Measurements from ENCODE around the gene C11orf86. TPM values are rescaled to one million over a fixed set of nuclear protein-coding genes. Genes with fewer than 3 reads are reported as not detected.
A peak's percentile ranks its signal among the peaks of the same experiment; 100 is the strongest.

The C11orf86 gene
- total RNA-seq, 1 experiment from 2014 or later, result not detected

DNA sequence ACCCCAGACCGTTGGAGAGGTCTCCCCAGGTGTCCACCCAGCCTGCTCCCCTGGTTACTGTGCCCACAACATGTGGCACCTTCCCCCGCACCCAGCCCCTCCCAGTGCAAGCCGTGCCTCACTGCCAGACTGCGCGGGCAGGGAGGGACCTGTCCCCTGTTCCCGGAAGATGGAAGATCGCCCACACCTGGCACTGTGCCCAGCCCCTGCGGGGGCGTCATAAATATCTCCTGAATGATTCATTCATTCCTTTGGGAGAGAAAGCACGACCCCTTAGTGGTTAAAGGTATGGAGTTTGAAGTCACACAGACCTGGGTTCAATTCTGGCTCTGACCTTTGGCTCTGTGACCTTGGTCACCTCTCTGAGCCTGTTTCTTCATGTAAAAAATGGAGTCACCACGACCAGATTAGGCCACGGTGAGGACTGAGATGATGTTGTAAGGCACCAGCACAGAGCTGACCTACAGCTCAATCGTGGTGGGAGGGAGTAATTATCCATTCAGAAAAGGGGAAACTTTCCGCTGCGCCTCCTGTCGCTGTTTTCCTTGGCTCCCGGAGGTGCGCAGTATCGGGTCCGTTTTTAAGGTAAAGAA is 47.3 kb downstream of the C11orf86 start:
- H3K27ac ChIP-seq, result no peak overlapping the region

DNA sequence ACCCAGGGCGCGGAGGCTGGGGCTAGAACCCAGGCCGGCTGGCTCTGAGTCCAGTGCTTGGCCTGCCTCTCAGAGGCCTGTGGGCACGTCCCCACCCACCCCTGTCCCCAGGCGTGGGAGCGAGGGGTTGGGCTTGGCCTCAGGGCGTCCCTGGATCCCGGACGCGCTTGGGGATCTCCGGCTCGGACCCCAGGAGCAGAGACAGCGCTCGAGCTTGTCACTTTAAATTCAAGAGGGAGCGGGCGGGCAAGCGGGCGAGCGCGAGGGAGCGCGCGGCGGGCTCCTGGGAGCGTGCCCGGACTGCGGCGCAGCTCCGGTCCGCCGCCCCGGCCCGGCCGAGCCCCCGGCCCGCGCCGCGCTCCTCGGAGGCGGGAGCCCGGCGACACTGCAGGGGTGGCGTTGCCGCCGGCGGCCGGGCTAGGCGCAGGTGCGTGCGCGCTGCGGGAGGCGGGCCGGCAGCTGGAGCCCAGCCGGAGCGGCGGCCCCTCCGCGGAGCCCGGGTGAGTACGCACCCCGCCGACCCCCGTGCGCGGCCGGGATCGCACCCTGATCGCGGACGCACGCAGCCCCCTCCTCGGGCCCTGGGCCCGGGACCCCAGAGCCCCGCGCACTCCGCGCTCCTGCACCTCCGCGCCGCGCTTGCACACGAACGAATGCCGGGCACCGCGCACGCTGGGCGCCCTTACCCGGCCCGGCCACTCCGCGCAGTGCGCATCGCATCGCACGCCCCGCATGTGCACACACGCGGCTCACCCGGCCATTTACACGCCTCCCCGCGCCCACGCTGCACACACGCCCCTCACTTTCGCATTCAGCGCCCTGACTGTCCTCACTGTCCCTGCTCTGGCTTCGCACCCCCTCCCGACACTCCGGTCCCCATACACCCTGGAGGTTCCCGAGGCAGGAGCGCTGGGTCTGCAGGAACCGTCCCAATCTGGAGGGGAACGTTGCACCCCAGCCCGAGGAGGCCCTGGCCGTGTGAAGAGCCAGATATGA is 48.2 kb downstream of the C11orf86 start, which contains the start of gene SYT12:
TSS of gene SYT12 (plus strand) at position 174 of the 996 bp plus-strand sequence. CDS start 7,011 bp downstream, outside the sequence.
- H3K36me3 ChIP-seq, result no peaks in the 10 kb centered on the region
- no peaks in the 10 kb centered on the region for H3K9me3 ChIP-seq (replicated peaks)
- H3K4me1 ChIP-seq, result peaks cover 5% of the 10 kb centered on the region; the same call in 1 of the 2 replicates
- H3K27ac ChIP-seq, result no peak within 1 kb of the TSS
- H3K27me3 ChIP-seq, result no peaks in the 10 kb centered on the region
- no peak within 1 kb of the TSS for H3K4me3 ChIP-seq
- DNase-seq, result no peak

More for the DNA sequence above, 47.3 kb downstream of the C11orf86 start:
- DNase-seq, result peak; percentile 40 to 49
- H3K4me1 ChIP-seq, result peaks cover 5% of the 10 kb centered on the region; the same call in 1 of the 2 replicates
- H3K9me3 ChIP-seq (replicated peaks), result no peaks in the 10 kb centered on the region
- no peaks in the 10 kb centered on the region for H3K36me3 ChIP-seq
- no peaks in the 10 kb centered on the region for H3K27me3 ChIP-seq
- H3K4me3 ChIP-seq, result no peak overlapping the region

DNA sequence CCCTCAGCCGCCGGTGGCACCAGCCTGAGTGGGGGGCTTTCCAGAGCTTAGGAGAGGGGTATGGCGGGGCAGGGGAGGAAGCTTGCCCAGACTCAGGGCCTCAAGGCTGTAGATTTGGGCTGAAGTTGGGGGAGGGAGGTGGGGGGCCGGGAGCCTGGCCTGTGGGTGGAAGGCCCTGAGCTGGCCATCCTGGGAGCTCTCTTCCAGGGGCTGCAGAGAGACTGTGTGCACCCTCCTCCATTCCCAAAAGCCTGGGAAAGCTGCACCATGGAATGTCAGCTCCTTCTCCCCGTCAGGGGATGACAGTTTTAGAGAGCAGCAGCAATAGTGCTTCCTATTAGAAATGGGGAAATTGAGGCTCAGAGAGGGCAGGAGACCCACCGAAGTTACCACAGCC is 48.9 kb downstream of the C11orf86 start:
- Histone ChIP-seq H3K9me3 (replicated peaks) (no peaks in the 10 kb centered on the region), H3K27ac (no peak overlapping the region), H3K4me1 (peaks cover 5% of the 10 kb centered on the region; the same call in 1 of the 2 replicates), H3K36me3 (no peaks in the 10 kb centered on the region), H3K27me3 (0 out of 2 replicates have a peak, but pooled peaks cover 2% of the 10 kb centered on the region), H3K4me3 (no peak overlapping the region)
- DNase-seq, result no peak

DNA sequence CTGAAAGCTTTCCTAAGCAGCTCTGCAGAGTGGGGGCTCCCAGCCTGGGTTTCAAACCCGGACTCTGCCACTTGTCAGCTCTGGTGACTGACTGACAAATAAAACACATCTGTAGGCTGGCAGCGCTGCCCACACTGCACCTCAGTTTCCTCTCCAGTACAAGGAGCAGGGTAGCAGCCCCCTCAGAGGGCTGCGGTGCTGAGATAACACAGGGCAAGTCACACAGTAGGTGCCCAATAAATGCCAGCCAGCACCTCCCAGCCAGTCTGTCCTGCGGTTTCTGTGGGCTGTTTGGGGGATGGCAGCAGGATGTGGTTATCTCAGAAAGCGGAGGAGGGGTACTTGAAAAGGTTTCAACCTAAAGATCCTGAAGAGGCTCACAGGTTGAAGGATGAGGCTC is 49.3 kb downstream of the C11orf86 start:
- Histone ChIP-seq H3K4me3 (no peak overlapping the region), H3K4me1 (peaks cover 5% of the 10 kb centered on the region; the same call in 1 of the 2 replicates), H3K27ac (no peak overlapping the region), H3K9me3 (replicated peaks) (no peaks in the 10 kb centered on the region), H3K36me3 (no peaks in the 10 kb centered on the region), H3K27me3 (0 out of 2 replicates have a peak, but pooled peaks cover 5% of the 10 kb centered on the region)
- DNase-seq, result no peak

DNA sequence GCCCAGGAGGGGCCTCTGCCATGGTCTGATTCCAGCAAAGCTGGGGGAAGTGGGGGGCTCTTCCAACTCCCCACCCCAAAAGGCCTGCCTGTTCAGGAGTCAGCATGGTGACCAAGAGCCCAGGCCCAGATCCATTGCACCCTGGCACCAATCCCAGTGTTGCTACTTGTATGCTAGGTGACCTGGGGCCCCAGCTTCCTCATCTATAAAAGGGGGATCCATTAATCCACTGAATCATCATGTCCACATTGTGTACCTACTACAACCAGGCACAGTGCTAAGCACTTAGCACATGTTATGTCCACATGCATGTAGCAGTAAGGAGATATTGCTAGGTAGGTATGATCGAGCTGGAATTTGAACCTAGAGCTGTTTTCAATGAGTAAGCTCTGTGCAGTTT is 49.9 kb downstream of the C11orf86 start:
- Histone ChIP-seq H3K27me3 (peaks cover 5% of the 10 kb centered on the region; the same call in 1 of the 2 replicates), H3K4me3 (no peak overlapping the region), H3K27ac (no peak overlapping the region), H3K36me3 (no peaks in the 10 kb centered on the region), H3K9me3 (replicated peaks) (no peaks in the 10 kb centered on the region), H3K4me1 (peaks cover 5% of the 10 kb centered on the region; the same call in 1 of the 2 replicates)
- DNase-seq, result no peak

DNA sequence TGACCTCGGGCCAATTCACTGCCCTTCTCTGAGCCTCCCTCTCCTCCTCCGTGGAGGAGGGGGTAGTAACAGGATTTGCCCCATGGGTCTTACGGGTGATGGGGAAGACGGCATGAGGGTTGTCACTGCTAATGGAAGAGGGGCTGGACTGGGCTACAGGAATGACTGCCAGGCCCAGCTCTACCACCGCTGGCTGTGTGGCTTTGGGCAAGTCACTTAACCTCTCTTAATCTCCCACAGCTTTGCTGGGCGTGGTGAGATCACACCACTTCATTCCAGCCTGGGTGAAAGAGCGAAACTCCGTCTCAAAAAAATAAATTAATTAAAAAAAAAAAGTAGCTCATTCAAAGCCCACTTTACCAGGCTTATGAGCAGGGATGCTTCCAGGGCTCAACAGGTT is 50.6 kb downstream of the C11orf86 start:
- Histone ChIP-seq H3K9me3 (replicated peaks) (no peaks in the 10 kb centered on the region), H3K4me1 (peaks cover 5% of the 10 kb centered on the region; the same call in 1 of the 2 replicates), H3K27ac (no peak overlapping the region), H3K27me3 (peaks cover 9% of the 10 kb centered on the region; the same call in 1 of the 2 replicates), H3K4me3 (no peak overlapping the region), H3K36me3 (no peaks in the 10 kb centered on the region)
- no peak for DNase-seq

Other genes with a start within 250 kb of the C11orf86 start
- 4.8 and 8.5 TPM in 2 replicates for gene SPTBN2, start 246.1 kb upstream of the C11orf86 start, total RNA-seq (2014; rRNA removed; shearing (Covaris generic))
- 20.3 and 20.6 TPM in 2 replicates for gene RCE1, start 131.9 kb upstream of the C11orf86 start, total RNA-seq (2014; rRNA removed; shearing (Covaris generic))
- 15.6 and 15.9 TPM in 2 replicates for gene LRFN4, start 118.2 kb upstream of the C11orf86 start, total RNA-seq (2014; rRNA removed; shearing (Covaris generic))
- 19.9 and 22.9 TPM in 2 replicates for gene PC, start 16.9 kb upstream of the C11orf86 start, total RNA-seq (2014; rRNA removed; shearing (Covaris generic))
- gene SYT12, start 47.8 kb downstream of the C11orf86 start, total RNA-seq (2014; rRNA removed; shearing (Covaris generic)), result 0.06 and 0.13 TPM in 2 replicates
- not detected in 2 replicates for gene RHOD, start 81.5 kb downstream of the C11orf86 start, total RNA-seq (2014; rRNA removed; shearing (Covaris generic))
- 32.2 and 33.7 TPM in 2 replicates for gene KDM2A, start 144.0 kb downstream of the C11orf86 start, total RNA-seq (2014; rRNA removed; shearing (Covaris generic))

Measured in SJCRH30 (cell line).